Stimulated activated CD8-positive, alpha-beta memory T cell treated with anti-CD3 and anti-CD28 coated beads, Interleukin-12 subunit alpha, Interleukin-12 subunit beta, amount 100 ng/mL, for 1 hour (primary cell): ENCODE data around the gene WSCD1.

ENCODE experiments used
- DNase-seq: peaks from one replicate; pipeline ENCODE4 v3.0.0-alpha.2; 2020; ENCODE audit warnings: low read depth

The WSCD1 gene

DNA sequence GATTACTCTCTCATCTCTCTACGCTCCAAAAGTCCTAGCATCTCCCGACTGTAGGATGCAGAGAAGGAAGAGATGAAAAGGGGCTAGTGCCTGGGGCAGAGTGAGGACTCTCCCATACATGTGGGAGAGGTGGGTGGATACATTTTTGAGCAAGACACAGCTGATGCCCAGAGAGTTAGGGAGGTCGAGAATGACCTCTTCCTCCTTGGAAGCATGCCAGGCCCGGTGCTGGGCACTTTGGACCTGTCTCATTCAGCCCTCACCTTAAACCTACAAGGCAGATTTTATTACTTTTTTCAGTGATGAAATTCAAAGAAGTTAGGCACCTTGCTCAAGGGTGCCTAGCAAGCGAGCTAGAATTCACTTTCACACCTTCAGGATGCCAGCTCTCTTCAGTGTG lies 38.2 kb downstream of the WSCD1 start:
- no peak for DNase-seq

DNA sequence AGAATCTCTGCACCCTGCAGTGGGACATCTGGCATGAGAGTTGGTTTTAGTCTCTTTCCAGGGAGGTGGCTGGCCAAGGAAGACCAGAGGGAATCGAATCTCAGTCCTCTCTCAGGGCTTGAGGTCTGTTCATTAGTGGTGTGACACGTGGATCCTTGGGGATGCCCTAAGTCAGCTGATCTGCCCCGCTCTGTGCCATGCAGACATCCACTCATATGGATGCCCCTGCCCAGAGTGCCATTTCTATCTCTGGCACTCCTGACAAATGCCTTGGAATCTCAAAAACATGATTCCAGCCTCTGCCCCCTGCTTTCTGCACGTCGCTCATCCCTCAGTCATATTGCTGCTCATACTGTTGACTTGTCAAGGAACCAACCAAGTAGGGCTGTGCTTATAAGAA lies 38.8 kb downstream of the WSCD1 start:
- no peak for DNase-seq

DNA sequence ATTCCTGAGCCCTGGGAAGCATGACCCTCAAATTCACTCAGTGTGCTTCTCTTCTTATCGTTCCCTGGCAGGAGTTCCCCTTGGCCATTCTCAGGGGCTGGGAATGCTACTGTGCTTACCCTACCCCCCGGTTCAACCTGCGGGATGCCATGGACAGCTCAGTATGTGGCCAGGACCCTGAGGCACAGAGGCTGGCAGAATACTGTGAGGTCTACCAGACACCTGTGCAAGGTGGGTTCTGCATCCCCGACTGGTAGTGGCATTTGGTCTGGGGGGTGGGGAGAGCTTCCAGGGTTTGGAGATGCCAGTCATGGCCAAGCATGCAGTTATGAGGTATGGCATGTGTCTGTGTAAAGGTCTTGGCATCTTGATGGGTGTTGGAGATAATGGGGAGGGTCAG lies 39.4 kb downstream of the WSCD1 start:
- DNase-seq = no peak

DNA sequence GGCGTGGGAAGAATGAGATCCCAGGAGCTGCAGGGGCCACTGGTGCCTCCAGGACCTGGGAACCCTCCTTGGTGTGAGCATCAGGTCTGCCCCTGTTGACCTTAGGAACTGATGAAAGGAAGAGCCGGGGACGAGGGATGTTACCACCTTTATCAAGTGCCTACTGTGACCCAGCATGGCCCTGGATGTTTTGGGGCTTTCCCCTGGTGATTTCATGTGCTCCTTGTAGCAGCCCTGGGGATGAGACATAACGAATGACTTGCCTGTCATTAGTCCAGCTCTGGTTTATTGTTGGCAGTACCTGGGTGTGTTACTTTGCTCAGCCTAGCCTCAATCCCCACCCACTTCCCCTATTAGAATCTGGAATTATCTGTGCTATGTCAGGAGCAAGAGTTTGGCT lies 39.9 kb downstream of the WSCD1 start:
- DNase-seq = no peak

DNA sequence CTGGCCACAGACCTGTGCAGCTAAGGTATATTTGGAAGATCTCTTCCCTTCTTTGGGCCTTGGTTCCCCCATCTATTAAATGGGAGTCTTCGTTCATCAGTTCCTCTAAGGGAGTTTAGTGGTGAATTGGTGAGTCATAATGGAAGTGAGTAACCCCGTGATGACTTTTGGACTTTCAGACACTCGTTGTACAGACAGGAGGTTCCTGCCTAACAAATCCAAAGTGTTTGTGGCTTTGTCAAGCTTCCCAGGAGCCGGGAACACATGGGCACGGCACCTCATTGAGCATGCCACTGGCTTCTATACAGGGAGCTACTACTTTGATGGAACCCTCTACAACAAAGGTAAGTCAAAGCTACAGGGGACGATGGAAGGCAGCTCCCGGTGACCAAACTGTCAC lies 40.4 kb downstream of the WSCD1 start:
- no peak for DNase-seq

DNA sequence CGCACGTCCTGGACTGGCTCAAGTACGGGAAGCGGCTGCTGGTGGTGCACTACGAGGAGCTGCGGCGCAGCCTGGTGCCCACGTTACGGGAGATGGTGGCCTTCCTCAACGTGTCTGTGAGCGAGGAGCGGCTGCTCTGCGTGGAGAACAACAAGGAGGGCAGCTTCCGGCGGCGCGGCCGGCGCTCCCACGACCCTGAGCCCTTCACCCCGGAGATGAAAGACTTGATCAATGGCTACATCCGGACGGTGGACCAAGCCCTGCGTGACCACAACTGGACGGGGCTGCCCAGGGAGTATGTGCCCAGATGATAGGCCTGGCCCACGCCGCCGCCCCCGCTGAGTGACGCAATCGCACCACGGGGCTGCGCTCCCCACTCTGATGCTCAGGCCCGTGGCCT lies 50.2 kb downstream of the WSCD1 start:
- no peak for DNase-seq

DNA sequence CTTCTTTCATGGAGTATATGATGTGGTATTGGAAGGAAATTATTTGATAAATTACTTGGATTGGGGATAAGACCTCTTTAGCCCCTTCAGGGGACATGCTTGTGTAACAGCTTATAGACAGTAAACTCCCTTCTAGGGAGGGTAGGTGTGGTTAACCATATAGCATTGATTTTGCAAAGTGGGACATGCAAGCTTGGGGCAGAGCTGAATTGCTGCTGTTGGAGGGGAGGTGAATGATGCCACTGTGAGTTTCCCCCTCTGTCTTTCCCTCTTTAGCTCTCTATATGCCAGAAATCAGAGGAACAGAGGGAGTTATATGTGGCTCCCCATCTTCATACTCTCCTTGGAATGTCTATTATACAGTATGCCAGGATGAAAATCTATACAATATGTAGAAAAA lies 54.7 kb downstream of the WSCD1 start:
- no peak for DNase-seq

DNA sequence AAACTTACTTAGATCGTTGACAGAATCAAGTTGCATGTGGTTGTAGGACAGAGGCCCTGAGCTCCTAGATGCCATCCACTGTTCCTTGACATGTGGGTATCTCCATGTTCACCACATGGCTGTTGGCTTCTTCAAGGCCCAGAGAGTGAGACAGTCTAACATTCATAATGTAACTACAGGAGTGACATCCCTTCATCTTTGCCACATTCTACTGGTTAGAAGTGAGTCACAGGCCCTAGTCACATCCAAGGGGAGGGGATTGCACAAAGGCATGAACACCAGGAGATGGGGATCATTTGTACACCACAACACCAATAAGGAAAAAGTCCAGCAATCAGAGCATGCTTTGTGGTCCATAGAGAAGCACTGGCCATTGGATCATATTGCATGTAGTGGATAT lies 56.6 kb downstream of the WSCD1 start:
- DNase-seq = no peak

GRCh38 chr17:6134721-6135120 lies 64.5 kb downstream of the WSCD1 start:
- DNase-seq = no peak

GRCh38 chr17:6135236-6135635 lies 65.1 kb downstream of the WSCD1 start:
- no peak for DNase-seq

GRCh38 chr17:6135996-6136395 lies 65.8 kb downstream of the WSCD1 start:
- no peak for DNase-seq

DNA sequence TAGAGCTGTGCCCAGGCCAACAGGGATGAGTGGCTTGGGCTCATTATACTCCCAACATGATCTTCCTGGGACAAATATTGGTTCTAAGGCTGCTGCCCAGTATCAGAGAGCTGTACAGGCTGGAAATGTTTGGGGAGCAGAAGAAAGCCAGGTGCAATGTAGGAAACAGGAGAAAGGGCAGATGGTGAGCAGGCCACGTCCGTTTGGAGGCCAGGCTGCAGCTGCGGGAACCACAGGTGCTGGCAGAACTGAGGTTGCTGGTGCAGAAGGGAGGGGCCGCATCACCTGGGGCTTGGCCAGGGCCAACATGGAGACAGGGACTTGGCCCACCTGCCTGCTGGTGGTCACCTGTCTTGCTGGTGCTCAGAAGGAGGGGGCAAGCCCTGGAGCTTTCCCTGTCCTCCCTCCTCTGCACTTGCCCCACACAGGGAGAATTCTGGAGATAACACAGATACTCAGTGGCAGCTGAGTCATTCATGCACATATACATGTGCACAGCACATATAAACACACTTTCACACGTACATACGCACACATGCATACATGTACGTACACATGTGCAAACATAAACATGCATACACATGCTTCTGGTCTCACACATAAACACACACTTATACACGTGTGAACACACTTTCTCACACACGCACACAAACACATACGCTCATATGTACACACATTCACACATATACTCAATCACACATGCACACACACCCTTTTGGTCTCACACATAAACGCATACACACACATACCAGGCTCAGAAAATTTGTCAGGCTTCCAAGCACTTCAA lies 67.7 kb downstream of the WSCD1 start:
- DNase-seq = no peak

- DNase-seq = no peak
Observed at GRCh38 chr17:6138761-6139446, 68.7 kb downstream of the WSCD1 start.

GRCh38 chr17:6139447-6139832 lies 69.3 kb downstream of the WSCD1 start:
- no peak for DNase-seq

- no peak for DNase-seq
Observed at GRCh38 chr17:6140188-6140587, 70.0 kb downstream of the WSCD1 start.

DNA sequence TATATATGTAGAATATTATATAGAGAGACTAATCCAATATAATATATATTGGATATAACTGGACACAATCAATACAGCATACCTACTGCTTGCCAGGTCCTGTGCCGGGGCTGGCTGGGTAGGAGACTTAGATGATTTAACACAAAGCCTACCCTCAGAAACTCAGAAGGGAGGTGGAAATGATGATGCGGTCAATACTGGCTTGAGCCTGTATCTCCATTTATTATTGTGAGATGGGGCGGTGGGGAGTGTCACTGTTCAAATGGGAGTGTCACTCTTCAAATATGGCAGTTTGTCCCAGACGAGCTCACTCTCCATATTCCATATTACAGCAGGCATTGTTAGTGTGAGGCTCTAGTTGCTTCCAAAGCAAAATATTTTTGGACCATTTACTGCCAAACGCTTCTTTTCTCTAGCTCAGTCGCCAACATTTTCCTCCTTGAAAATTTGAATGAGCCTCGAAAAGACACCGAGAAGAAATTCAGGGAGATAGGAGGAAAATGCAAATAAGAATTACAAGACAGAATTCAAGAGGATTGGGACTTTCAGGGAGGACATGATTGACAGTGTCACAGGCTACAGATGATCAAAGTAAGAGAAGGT lies 70.7 kb downstream of the WSCD1 start:
- DNase-seq = no peak

DNA sequence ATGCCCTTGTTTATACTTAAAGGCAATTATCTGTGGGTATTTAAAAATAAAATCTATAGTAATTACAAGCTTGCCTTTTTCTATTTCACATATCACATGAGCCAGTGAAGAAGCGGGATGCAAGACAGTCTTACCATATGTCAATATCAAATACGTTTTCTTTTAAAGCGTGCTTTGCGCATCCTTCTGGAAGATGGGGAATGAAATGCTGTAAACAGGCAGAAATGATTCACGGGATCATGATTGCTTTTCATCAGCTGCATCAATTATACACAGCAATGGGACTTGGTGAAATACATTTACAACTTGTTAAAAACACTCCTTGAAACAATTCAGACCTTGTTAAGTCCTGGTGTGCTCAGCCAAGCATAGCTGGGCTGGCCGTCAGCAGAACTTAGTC lies 72.5 kb downstream of the WSCD1 start:
- DNase-seq = no peak

DNA sequence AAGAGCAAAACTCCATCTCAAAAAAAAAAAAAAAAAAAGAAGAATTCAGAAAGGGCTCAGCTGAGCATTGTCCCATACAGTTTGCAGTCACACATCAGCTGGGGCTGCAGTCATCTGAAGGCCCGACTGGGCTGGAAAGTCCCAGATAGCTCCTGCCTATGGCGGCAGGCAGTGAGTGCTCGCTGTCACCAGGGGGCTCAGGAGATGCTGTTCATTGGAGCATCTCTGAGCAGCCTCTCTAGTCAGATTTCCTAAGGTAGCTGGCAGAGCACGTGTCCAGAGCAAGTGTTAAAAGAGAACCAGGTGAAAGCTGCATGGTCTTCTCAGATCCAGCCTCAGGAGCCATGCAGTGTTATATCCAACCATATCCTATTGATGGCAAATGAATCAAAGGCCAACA lies 75.8 kb downstream of the WSCD1 start:
- DNase-seq = no peak

DNA sequence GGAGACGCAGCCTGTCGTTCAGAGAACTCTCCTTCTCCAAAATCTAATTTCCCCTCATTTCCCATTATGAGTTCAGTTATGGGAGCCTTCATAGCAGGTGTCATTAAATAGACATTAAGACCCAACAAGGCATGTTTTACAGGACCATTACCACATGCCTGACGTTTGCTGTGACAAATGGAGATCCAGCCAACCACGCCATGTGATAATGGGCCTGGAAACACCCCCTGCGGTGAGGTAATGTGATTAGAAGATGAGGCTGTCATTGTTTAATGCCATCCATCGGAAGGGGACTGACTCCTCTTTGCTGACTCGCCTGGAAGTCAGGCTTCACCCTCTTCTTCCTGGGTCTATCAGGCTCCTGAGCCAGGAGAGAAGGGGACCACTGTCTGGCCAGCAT lies 76.9 kb downstream of the WSCD1 start:
- DNase-seq = no peak

DNA sequence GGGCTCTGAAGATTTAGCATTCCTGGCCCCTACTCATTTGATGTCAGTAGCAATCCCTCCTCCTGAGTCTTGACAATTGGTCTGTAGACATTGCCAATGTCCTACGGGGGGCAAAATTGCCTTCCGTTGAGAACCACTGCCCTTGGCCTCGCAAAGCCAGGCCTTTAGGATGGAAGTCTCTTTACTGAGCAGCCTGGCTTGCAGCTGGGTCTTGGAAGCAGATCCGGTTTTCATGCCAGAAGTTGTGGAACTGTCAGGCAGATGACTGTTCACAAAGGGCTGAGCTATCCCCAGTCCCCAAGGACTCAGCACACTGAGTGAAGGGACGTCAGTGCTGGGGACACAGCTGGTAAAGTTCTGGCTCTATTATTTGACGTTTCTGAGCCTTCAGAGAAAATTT lies 83.2 kb downstream of the WSCD1 start:
- DNase-seq = no peak

GRCh38 chr17:6157716-6158115 lies 87.5 kb downstream of the WSCD1 start:
- no peak for DNase-seq

GRCh38 chr17:6159541-6160231 lies 89.5 kb downstream of the WSCD1 start:
- DNase-seq = no peak

GRCh38 chr17:6160232-6160555 lies 90.0 kb downstream of the WSCD1 start:
- DNase-seq = no peak
